ENCODE measurements around the gene PROC. TPM values are rescaled to one million over a fixed set of nuclear protein-coding genes. Genes with fewer than 3 reads are reported as not detected.

Gene PROC
- total RNA-seq, 2 donors from 2014 or later: not detected

- Histone ChIP-seq H3K4me1 (no peaks in the 10 kb centered on the region), H3K27ac (no peak overlapping the region), H3K9me3 (no peaks in the 10 kb centered on the region), H3K36me3 (no peaks in the 10 kb centered on the region), H3K4me3 (no peak overlapping the region), H3K27me3 (no peaks in the 10 kb centered on the region)
- TF ChIP-seq CTCF (IDR thresholded peaks at IDR 0.05): no peak
- peak; percentile 18 for DNase-seq (ENCODE audit: low spot score)
Observed at GRCh38 chr2:127429291-127429690, 11.1 kb downstream of the PROC start.

- no peak overlapping the region for H3K27ac ChIP-seq
- no peaks in the 10 kb centered on the region for H3K36me3 ChIP-seq
- H3K4me3 ChIP-seq: no peak overlapping the region
- no peaks in the 10 kb centered on the region for H3K27me3 ChIP-seq
- DNase-seq (ENCODE audit: low spot score): peak; percentile 34
- H3K4me1 ChIP-seq: no peaks in the 10 kb centered on the region
- no peaks in the 10 kb centered on the region for H3K9me3 ChIP-seq
- no peak for TF ChIP-seq CTCF (IDR thresholded peaks at IDR 0.05)
Observed at GRCh38 chr2:127429844-127430425, 11.7 kb downstream of the PROC start.

- no peaks in the 10 kb centered on the region for H3K36me3 ChIP-seq
- H3K4me3 ChIP-seq: no peak overlapping the region
- H3K9me3 ChIP-seq: no peaks in the 10 kb centered on the region
- no peaks in the 10 kb centered on the region for H3K4me1 ChIP-seq
- H3K27ac ChIP-seq: no peak overlapping the region
- H3K27me3 ChIP-seq: no peaks in the 10 kb centered on the region
- TF ChIP-seq CTCF (IDR thresholded peaks at IDR 0.05): no peak
- peak; percentile 16 for DNase-seq (ENCODE audit: low spot score)
Observed at GRCh38 chr2:127431408-127432023, 13.3 kb downstream of the PROC start.

- Histone ChIP-seq H3K27me3 (no peaks in the 10 kb centered on the region), H3K9me3 (no peaks in the 10 kb centered on the region), H3K36me3 (no peaks in the 10 kb centered on the region), H3K4me1 (no peaks in the 10 kb centered on the region), H3K27ac (no peak overlapping the region), H3K4me3 (no peak overlapping the region)
- no peak for DNase-seq (ENCODE audit: low spot score)
- no peak for TF ChIP-seq CTCF (IDR thresholded peaks at IDR 0.05)
Observed at GRCh38 chr2:127434515-127434914, 16.3 kb downstream of the PROC start.

- Histone ChIP-seq H3K4me3 (no peak overlapping the region), H3K9me3 (peaks cover 0 to 10% of the 10 kb centered on the region in 2 donors), H3K4me1 (no peaks in the 10 kb centered on the region), H3K27me3 (no peaks in the 10 kb centered on the region), H3K27ac (no peak overlapping the region), H3K36me3 (no peaks in the 10 kb centered on the region)
- DNase-seq (ENCODE audit: low spot score): no peak
- no peak for TF ChIP-seq CTCF (IDR thresholded peaks at IDR 0.05)
Observed at GRCh38 chr2:127437056-127437455, 18.8 kb downstream of the PROC start.
